Breast epithelium (tissue), 3 donors: ENCODE data around the gene ADD1.

Experiments used
- CTCF ChIP-seq, 3 donors: fragments of 450-650 bp; IDR thresholded peaks; one replicate each; pipeline ENCODE4 v1.5.1; 2016 to 2017; ENCODE audit warnings: antibody characterized with exemption in 3 of 3, mild to moderate bottlenecking in 3 of 3, moderate library complexity in 3 of 3
- POLR2A ChIP-seq: fragments of 450-650 bp; IDR thresholded peaks from one replicate; pipeline ENCODE4 v1.6.1; 2016; ENCODE audit warnings: antibody characterized with exemption, mild to moderate bottlenecking, moderate library complexity
- POLR2AphosphoS5 ChIP-seq, 3 donors: sonication (generic); formaldehyde crosslinking; IDR thresholded peaks; one replicate each; pipeline ENCODE4 v1.6.1; 2017; ENCODE audit warnings: antibody characterized with exemption in 3 of 3

GRCh38 chr4:2823301-2823670 is 20.4 kb upstream of the ADD1 start:
- no peak for TF ChIP-seq CTCF (IDR thresholded peaks at IDR 0.05)
- no peak for TF ChIP-seq POLR2A
- TF ChIP-seq POLR2AphosphoS5 (IDR thresholded peaks at IDR 0.05), result no peak
